ENCODE data around the gene WDR33.

WDR33 gene

GRCh38 chr2:127685410-127686080 lies 125.4 kb downstream of the WDR33 start:
- no peak for DNase-seq

GRCh38 chr2:127683757-127684156 lies 127.2 kb downstream of the WDR33 start:
- DNase-seq, result no peak

- no peak for DNase-seq
Measured at GRCh38 chr2:127683056-127683455, 127.9 kb downstream of the WDR33 start.

- no peak for DNase-seq
Measured at GRCh38 chr2:127681976-127682857, 128.8 kb downstream of the WDR33 start.

- DNase-seq, result no peak
Measured at GRCh38 chr2:127681288-127681804, 129.6 kb downstream of the WDR33 start.

- no peak for DNase-seq
Measured at GRCh38 chr2:127680706-127681287, 130.2 kb downstream of the WDR33 start.

GRCh38 chr2:127679680-127680361 lies 131.2 kb downstream of the WDR33 start:
- DNase-seq, result no peak

GRCh38 chr2:127678991-127679390 lies 132.0 kb downstream of the WDR33 start:
- no peak for DNase-seq

GRCh38 chr2:127678531-127678930 lies 132.4 kb downstream of the WDR33 start:
- no peak for DNase-seq

GRCh38 chr2:127676906-127677305 lies 134.1 kb downstream of the WDR33 start:
- no peak for DNase-seq

GRCh38 chr2:127675331-127676261 lies 135.4 kb downstream of the WDR33 start, which contains the start of gene LIMS2:
LIMS2 (minus strand) TSS chr2:127675530; CDS start chr2:127675024, 506 bp downstream.
- DNase-seq, result no peak

GRCh38 chr2:127674241-127675209 lies 136.4 kb downstream of the WDR33 start:
- peak in 1 of 2 donors; percentile 16 for DNase-seq

- DNase-seq, result no peak
Measured at GRCh38 chr2:127673291-127674069, 137.5 kb downstream of the WDR33 start.

GRCh38 chr2:127672341-127673224 lies 138.4 kb downstream of the WDR33 start:
- DNase-seq, result no peak

- no peak for DNase-seq
Measured at GRCh38 chr2:127671557-127672302, 139.2 kb downstream of the WDR33 start.

GRCh38 chr2:127670957-127671290 lies 140.0 kb downstream of the WDR33 start:
- no peak for DNase-seq

- no peak for DNase-seq
Measured at GRCh38 chr2:127670055-127670956, 140.7 kb downstream of the WDR33 start.
